Smooth muscle cell (in vitro differentiated cells): ENCODE measurements around the gene ACMSD. TPM values are rescaled to one million over a fixed set of nuclear protein-coding genes. Genes with fewer than 3 reads are reported as not detected.

Source experiments
- DNase-seq: peaks from one replicate; lab custom pipeline; 2025; ENCODE audit not compliant: unreplicated experiment; lab: John Stamatoyannopoulos, UW
- H2AFZ ChIP-seq: fragments of 200-600 bp; sonication (generic); 2 replicates; pipeline ENCODE4 v1.6.0; 2016; ENCODE audit warnings: antibody characterized with exemption, low read depth, mild to moderate bottlenecking
- H3F3A ChIP-seq: fragments of 200-600 bp; sonication (generic); 2 replicates; pipeline ENCODE4 v1.6.0; 2017; ENCODE audit warnings: antibody characterized with exemption, low read depth
- H3K27ac ChIP-seq: fragments of 200-600 bp; sonication (generic); 2 replicates; pipeline ENCODE4 v1.5.1; 2016; ENCODE audit warnings: low read depth, mild to moderate bottlenecking
- H3K27me3 ChIP-seq: fragments of 200-600 bp; sonication (generic); 2 replicates; pipeline ENCODE4 v1.6.1; 2016; ENCODE audit warnings: low read depth, mild to moderate bottlenecking
- H3K36me3 ChIP-seq: fragments of 200-600 bp; sonication (generic); 2 replicates; pipeline ENCODE4 v1.5.1; 2016; ENCODE audit warnings: low read depth
- H3K4me1 ChIP-seq: fragments of 200-600 bp; sonication (generic); 2 replicates; pipeline ENCODE4 v1.5.1; 2016; ENCODE audit warnings: low read depth
- H3K4me2 ChIP-seq: fragments of 200-600 bp; sonication (generic); 2 replicates; pipeline ENCODE4 v1.6.0; 2016; ENCODE audit warnings: mild to moderate bottlenecking
- H3K4me3 ChIP-seq: fragments of 200-600 bp; sonication (generic); 2 replicates; pipeline ENCODE4 v1.5.1; 2016; ENCODE audit warnings: mild to moderate bottlenecking
- H3K79me2 ChIP-seq: fragments of 200-600 bp; sonication (generic); 2 replicates; pipeline ENCODE4 v1.6.0; 2016; ENCODE audit warnings: low read depth, mild to moderate bottlenecking
- H3K9ac ChIP-seq: fragments of 200-600 bp; sonication (generic); 2 replicates; pipeline ENCODE4 v1.6.0; 2016; ENCODE audit warnings: low read depth
- H3K9me3 ChIP-seq: fragments of 200-600 bp; sonication (generic); replicated peaks from 2 replicates; pipeline ENCODE4 v1.5.1; 2016; ENCODE audit warnings: low read depth
- H4K20me1 ChIP-seq: fragments of 200-600 bp; sonication (generic); 2 replicates; pipeline ENCODE4 v1.6.0; 2016; ENCODE audit warnings: low read depth
- WGBS: methylation state at CpG from one replicate; pipeline ENCODE4 v1.1.7; 2016; ENCODE audit warnings: low lambda C conversion rate; 5-methylcytosine and 5-hydroxymethylcytosine counted together
- polyA plus RNA-seq: library from polyadenylated mRNA; unstranded; fragments of >200 nt; fragmentation: Nextera tagmentation; extraction: Ambion mirVana; gene quantifications from 2 replicates; pipeline ENCODE4 v1.2.1, GENCODE V29; 2016
- total RNA-seq: library from RNA; depleted of rRNA; stranded (reverse); fragments of >200 nt; gene quantifications from 2 replicates; pipeline ENCODE4 v1.2.3, GENCODE V29; 2014
- TF ChIP-seq, protein P1 (sequence below): fragments of 200-600 bp; sonication (generic); IDR thresholded peaks from 2 replicates; pipeline ENCODE4 v1.5.1; 2017; ENCODE audit warnings: borderline replicate concordance, mild to moderate bottlenecking, antibody characterized with exemption; ENCODE audit not compliant: insufficient read depth, poor library complexity, severe bottlenecking

ACMSD gene
- total and polyA plus RNA-seq, 2 experiments from 2014 or later, result not detected

DNA sequence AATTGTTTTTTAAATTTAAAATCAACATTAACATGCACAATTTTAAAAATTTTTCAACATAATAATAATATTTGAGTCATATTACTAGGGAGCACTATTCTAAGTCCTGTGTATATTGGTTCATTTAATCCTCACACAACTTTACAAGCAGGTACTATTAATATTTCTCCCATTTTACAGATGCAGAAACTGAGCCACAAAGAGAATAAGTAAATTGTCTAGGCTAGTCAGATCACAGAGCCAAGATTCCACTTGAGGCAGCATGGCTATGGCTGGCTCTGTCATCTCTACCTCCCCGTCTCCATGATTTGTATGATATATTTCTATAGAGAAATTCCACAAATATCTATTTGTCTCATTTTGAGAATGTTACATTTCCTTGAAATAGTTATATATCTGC is 95.3 kb downstream of the ACMSD start:
- peaks cover 100% of the 10 kb centered on the region for H3K79me2 ChIP-seq
- no peak for DNase-seq
- no peak overlapping the region for H2AFZ ChIP-seq
- H3K4me2 ChIP-seq, result no peak overlapping the region
- TF ChIP-seq, protein P1, sequence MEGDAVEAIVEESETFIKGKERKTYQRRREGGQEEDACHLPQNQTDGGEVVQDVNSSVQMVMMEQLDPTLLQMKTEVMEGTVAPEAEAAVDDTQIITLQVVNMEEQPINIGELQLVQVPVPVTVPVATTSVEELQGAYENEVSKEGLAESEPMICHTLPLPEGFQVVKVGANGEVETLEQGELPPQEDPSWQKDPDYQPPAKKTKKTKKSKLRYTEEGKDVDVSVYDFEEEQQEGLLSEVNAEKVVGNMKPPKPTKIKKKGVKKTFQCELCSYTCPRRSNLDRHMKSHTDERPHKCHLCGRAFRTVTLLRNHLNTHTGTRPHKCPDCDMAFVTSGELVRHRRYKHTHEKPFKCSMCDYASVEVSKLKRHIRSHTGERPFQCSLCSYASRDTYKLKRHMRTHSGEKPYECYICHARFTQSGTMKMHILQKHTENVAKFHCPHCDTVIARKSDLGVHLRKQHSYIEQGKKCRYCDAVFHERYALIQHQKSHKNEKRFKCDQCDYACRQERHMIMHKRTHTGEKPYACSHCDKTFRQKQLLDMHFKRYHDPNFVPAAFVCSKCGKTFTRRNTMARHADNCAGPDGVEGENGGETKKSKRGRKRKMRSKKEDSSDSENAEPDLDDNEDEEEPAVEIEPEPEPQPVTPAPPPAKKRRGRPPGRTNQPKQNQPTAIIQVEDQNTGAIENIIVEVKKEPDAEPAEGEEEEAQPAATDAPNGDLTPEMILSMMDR, result no peak
- peaks cover 16% of the 10 kb centered on the region for H3K36me3 ChIP-seq
- no peak overlapping the region for H3K9ac ChIP-seq
- H3K27ac ChIP-seq, result no peak overlapping the region
- H3K4me3 ChIP-seq, result no peak overlapping the region
- H3K27me3 ChIP-seq, result no peaks in the 10 kb centered on the region
- H3F3A ChIP-seq, result peaks cover 5% of the 10 kb centered on the region
- H3K9me3 ChIP-seq, result no peaks in the 10 kb centered on the region
- peaks cover 99% of the 10 kb centered on the region for H4K20me1 ChIP-seq
- WGBS, result 95% methylated on average over 1 of the region's 1 CpG
- H3K4me1 ChIP-seq, result no peaks in the 10 kb centered on the region

DNA sequence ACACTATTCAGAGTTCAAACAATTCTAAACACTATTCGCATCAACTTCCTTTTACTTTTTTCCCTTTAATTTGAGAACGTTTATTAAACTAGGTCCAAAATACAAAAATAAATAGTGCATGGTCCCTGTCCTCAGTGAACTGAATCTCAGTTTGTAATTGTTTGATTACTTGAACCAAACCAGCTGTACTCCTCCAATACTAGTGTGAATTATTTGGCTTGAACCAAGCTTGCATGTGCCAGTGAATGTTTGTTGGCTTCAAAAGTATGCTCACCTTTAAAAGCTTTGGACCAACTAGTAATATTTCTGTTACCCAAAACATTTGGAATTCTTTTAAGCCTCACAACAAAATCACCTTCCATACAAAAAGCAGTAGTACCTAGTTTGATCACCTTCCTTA is 95.7 kb downstream of the ACMSD start:
- no peaks in the 10 kb centered on the region for H3K4me1 ChIP-seq
- no peak for DNase-seq
- no peak overlapping the region for H3K4me3 ChIP-seq
- H3K36me3 ChIP-seq, result peaks cover 16% of the 10 kb centered on the region
- WGBS, result 98% methylated on average over 2 of the region's 2 CpGs
- H3K27ac ChIP-seq, result no peak overlapping the region
- no peaks in the 10 kb centered on the region for H3K27me3 ChIP-seq
- no peak overlapping the region for H2AFZ ChIP-seq
- peaks cover 5% of the 10 kb centered on the region for H3F3A ChIP-seq
- TF ChIP-seq, protein P1, result no peak
- peaks cover 99% of the 10 kb centered on the region for H4K20me1 ChIP-seq
- no peak overlapping the region for H3K9ac ChIP-seq
- H3K9me3 ChIP-seq, result no peaks in the 10 kb centered on the region
- H3K79me2 ChIP-seq, result peaks cover 100% of the 10 kb centered on the region
- no peak overlapping the region for H3K4me2 ChIP-seq

DNA sequence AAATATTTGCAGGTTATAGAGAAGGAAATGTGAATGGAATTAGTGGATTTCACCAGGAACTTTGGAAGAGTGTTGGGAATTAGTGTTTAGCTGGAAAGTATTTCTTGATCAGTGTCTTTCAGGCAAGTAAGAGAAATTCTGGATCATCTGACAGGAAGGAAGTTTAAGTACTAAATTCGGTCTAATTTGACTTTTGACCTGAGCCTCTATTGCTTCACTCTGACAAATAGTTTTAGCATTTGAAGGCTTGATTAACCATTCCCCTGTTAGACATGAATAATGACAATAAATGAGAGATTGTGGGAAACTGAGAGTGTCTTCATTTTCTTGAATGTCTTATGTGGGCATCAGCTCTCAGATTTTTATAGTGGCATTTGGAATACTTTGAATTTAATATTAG is 96.2 kb downstream of the ACMSD start:
- no peak overlapping the region for H3K4me3 ChIP-seq
- peaks cover 16% of the 10 kb centered on the region for H3K36me3 ChIP-seq
- no peak overlapping the region for H3K4me2 ChIP-seq
- H3K27ac ChIP-seq, result peak overlapping the region; percentile 16
- WGBS, result 80% methylated on average over 1 of the region's 1 CpG
- H3K9me3 ChIP-seq, result no peaks in the 10 kb centered on the region
- H2AFZ ChIP-seq, result no peak overlapping the region
- H3K4me1 ChIP-seq, result no peaks in the 10 kb centered on the region
- DNase-seq, result no peak
- peaks cover 5% of the 10 kb centered on the region for H3F3A ChIP-seq
- peaks cover 99% of the 10 kb centered on the region for H3K79me2 ChIP-seq
- peaks cover 100% of the 10 kb centered on the region for H4K20me1 ChIP-seq
- TF ChIP-seq, protein P1, result no peak
- H3K27me3 ChIP-seq, result no peaks in the 10 kb centered on the region
- H3K9ac ChIP-seq, result no peak overlapping the region

DNA sequence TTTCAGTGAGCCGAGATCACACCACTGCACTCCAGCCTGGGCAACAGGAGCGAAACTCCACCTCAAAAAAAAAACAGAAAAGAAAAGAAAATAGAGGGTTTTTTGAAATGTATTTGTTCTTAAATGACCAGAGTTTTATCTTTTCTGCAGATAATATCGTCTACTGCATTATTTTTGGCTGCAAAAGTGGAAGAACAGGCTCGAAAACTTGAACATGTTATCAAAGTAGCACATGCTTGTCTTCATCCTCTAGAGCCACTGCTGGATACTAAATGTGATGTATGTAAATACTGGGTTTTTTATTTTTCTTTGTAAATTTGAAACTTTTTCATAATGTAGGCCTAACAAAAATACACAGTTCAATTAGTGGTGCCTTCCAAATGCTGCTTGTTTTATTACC is 98.3 kb downstream of the ACMSD start:
- no peak overlapping the region for H3K4me3 ChIP-seq
- no peak overlapping the region for H3K27ac ChIP-seq
- H3K27me3 ChIP-seq, result no peaks in the 10 kb centered on the region
- H3K36me3 ChIP-seq, result peaks cover 16% of the 10 kb centered on the region
- H3K4me1 ChIP-seq, result no peaks in the 10 kb centered on the region
- H3K9me3 ChIP-seq, result no peaks in the 10 kb centered on the region
- no peak overlapping the region for H2AFZ ChIP-seq
- H3K9ac ChIP-seq, result no peak overlapping the region
- TF ChIP-seq, protein P1, result no peak
- H4K20me1 ChIP-seq, result peaks cover 97% of the 10 kb centered on the region
- peaks cover 5% of the 10 kb centered on the region for H3F3A ChIP-seq
- no peak for DNase-seq
- H3K79me2 ChIP-seq, result peaks cover 83% of the 10 kb centered on the region
- WGBS, result 92% methylated on average over 4 of the region's 4 CpGs
- no peak overlapping the region for H3K4me2 ChIP-seq
